Activated CD4-positive, alpha-beta memory T cell treated with anti-CD3 and anti-CD28 coated beads for 36 hours (primary cell): ENCODE data around the gene SETD6. TPM values are rescaled to one million over a fixed set of nuclear protein-coding genes. Genes with fewer than 3 reads are reported as not detected.
"Not testable (repeated sequence)": the region's sequence is repeated elsewhere in the genome, so short reads cannot be mapped to it uniquely, and the experiment has no call there.

Experiments used
- CTCF ChIA-PET: fragments of 350-600 bp; sonication (Branson Sonifier 250); formaldehyde crosslinking; loops from one replicate; lab custom pipeline; 2021; ENCODE audit warnings: antibody characterized with exemption, inconsistent platforms; lab: Charles Lee
- POLR2A ChIA-PET: fragments of 350-600 bp; sonication (Branson Sonifier 250); formaldehyde crosslinking; loops from one replicate; lab custom pipeline; 2021; ENCODE audit warnings: antibody characterized with exemption; lab: Charles Lee
- DNase-seq: peaks from one replicate; pipeline ENCODE4 v3.0.0-alpha.2; 2020
- H3K27ac Mint-ChIP-seq: one replicate; pipeline ENCODE4 v1.8.0; 2021; ENCODE audit warnings: mixed read lengths
- H3K27me3 Mint-ChIP-seq: one replicate; pipeline ENCODE4 v1.8.0; 2021; ENCODE audit warnings: mixed read lengths
- H3K36me3 Mint-ChIP-seq: one replicate; pipeline ENCODE4 v1.8.0; 2021; ENCODE audit warnings: mixed read lengths
- H3K4me1 Mint-ChIP-seq: one replicate; pipeline ENCODE4 v1.8.0; 2021; ENCODE audit warnings: low read depth, mixed read lengths
- H3K4me3 Mint-ChIP-seq: one replicate; pipeline ENCODE4 v1.8.0; 2021; ENCODE audit warnings: mild to moderate bottlenecking, mixed read lengths
- H3K9me3 Mint-ChIP-seq: one replicate; pipeline ENCODE4 v1.8.0; 2021; ENCODE audit warnings: mixed read lengths
- intact Hi-C: fragments of 100-400 bp; cut with micrococcal nuclease; formaldehyde crosslinking; loops from one replicate; pipeline ENCODE4 v1.15.1; 2023
- total RNA-seq, 2 experiments: library from RNA; stranded (reverse); gene quantifications; one replicate each; pipeline ENCODE4 v1.2.3, GENCODE V29; 2021

Gene SETD6
- total RNA-seq, 2 experiments from 2014 or later = 12.9 to 14.5 TPM

DNA sequence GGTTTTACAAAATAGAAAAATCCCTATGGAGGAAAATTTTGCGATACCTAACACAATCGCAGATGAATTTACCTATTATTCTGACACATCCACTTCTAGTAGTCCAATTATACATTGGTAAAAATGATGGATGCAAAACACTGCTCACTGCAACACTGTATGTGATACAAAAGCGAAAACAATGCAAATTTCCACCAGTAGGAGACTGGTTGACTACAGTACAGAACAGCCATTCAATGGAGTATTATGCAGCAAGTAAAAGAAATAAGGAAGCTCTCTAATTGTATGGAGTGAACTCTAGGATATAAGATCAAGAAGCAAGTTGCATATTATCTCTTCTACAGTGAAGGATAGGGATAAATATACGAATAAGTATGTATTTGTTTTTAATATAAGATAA lies 48.5 kb downstream of the SETD6 start:
- intact Hi-C loops = loop anchor here (5.0 kb wide), 1 partner anchor 36 kb away; no protein-coding TSS in a partner anchor
- H3K4me1 Mint-ChIP-seq = peaks cover 3% of the 10 kb centered on the region

DNA sequence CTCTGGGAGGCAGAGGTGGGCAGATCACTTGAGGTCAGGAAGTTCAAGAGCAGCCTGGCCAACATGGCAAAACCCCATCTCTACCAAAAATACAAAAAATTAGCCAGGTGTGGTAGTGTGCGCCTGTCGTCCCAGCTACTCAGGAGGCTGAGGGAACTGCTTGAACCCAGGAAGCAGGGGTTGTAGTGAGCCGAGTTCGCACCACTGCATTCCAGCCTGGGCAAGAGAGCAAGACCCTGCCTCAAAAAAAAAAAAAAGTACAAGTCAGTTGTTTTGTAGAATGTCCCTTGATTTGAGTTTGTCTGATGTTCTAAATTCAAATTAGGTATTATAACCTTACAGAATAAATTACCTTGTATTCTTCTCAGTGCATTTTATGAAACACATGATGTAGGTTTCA lies 50.4 kb downstream of the SETD6 start:
- POLR2A ChIA-PET, intact Hi-C loops, H3K9me3 Mint-ChIP-seq, H3K27ac Mint-ChIP-seq, CTCF ChIA-PET, H3K27me3 Mint-ChIP-seq, H3K4me1 Mint-ChIP-seq, H3K4me3 Mint-ChIP-seq, DNase-seq: not testable (repeated sequence)
- H3K36me3 Mint-ChIP-seq = peaks cover 49% of the 10 kb centered on the region

More for the DNA sequence above, 48.5 kb downstream of the SETD6 start:
- Mint-ChIP-seq H3K36me3 (peaks cover 40% of the 10 kb centered on the region), H3K9me3 (no peaks in the 10 kb centered on the region), H3K27me3 (no peaks in the 10 kb centered on the region), H3K4me3 (no peak overlapping the region), H3K27ac (no peak overlapping the region)
- ChIA-PET CTCF (interaction anchor here (1.5 kb wide), 1 partner anchor 192 kb away, joined by 4 read pairs; no protein-coding TSS in a partner anchor), POLR2A (no interaction called here)
- no peak for DNase-seq

Other genes with a start within 250 kb of the SETD6 start
- gene PRSS54, start 220.5 kb upstream of the SETD6 start, total RNA-seq = not detected
- 10 to 100 TPM; 13.8 to 14.0 TPM for gene GINS3, start 123.0 kb upstream of the SETD6 start, total RNA-seq
- 1 to 10 TPM; 1.3 to 1.6 TPM for gene NDRG4, start 15.4 kb upstream of the SETD6 start, total RNA-seq
- gene CNOT1, start 114.3 kb downstream of the SETD6 start, total RNA-seq = 100 to 1,000 TPM; 230 to 242 TPM
- 1 to 10 TPM; 5.0 to 5.4 TPM for gene SLC38A7, start 169.3 kb downstream of the SETD6 start, total RNA-seq
- gene GOT2, start 218.8 kb downstream of the SETD6 start, total RNA-seq = 100 to 1,000 TPM; 125 to 127 TPM